Stimulated activated CD8-positive, alpha-beta memory T cell treated with anti-CD3 and anti-CD28 coated beads, Interleukin-4, amount 100 ng/mL, for 48 hours (primary cell): Measurements from ENCODE around the gene ENKUR.

ENCODE experiments used
- DNase-seq: peaks from one replicate; pipeline ENCODE4 v3.0.0-alpha.2; 2020

Gene ENKUR, protein sequence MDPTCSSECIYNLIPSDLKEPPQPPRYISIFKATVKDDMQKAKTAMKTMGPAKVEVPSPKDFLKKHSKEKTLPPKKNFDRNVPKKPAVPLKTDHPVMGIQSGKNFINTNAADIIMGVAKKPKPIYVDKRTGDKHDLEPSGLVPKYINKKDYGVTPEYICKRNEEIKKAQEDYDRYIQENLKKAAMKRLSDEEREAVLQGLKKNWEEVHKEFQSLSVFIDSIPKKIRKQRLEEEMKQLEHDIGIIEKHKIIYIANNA

DNA sequence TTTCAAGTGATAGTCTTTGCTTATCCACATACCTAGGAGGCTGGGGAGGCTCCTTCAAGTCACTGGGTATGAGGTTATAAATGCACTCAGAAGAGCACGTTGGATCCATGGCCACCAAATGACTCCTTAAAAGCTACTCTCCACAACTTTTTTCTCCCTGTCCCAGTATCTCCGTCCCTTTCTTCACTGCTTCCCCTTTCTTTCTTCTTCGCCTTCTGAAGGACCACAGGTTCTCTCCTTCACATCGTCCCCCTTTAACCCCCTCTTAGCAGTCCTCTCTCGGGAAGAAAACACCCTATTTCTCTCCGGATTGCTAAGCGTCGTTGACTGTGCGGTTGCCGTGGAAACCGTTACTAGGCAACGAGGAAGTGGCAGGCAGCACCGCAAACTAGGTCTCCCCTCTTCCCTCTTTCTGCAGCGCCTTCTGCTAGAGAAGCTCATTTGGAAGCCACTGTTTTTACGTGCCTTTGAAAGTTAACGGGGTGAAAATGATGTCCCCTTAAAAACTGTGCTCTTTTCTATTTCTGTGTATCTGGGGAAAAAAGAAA, at the start of gene ENKUR:
Gene ENKUR, minus strand, starts transcription at position 331 of the 548 bp plus-strand sequence. Its CDS starts 222 bp downstream, at position 109.
- DNase-seq: peak; percentile 95

DNA sequence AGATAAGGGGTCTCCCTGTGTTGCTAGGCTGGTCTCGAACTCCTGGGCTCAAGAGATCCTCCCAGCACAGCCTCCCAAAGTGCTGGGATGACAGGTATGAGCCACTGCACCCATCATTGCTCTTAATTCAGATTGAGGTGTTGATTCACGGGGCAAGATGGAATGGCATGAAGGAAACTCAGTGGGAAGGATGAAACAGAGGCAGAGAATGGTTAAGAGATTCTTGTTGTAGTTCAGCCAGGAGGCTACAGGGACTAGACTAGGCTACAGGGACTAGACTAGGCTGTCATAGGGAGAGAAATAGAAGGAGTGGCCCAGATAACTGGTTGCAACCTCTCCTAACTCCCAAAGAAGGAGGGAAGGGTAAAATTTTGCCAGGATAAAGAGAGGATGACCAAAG, 48.4 kb upstream of the ENKUR start:
- no peak for DNase-seq

DNA sequence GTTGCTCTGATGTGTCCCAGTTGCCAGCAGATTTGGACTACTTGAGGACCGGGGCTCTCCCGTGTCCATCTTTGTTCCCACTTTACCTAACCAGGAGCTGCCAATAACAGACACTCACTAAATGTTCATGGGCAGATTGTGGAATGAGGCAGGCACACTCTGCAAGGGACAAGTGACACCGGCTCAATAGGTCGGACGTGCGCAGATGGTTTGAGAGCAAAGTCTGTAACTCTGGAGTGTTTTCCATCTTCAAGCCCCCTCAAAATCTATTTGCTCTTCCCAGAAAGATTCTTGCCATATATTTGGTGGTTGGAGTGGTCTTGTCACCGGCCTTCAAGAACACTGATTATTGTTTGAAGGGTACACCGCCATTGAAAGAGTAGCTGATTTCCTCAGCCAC, 47.7 kb upstream of the ENKUR start:
- DNase-seq: no peak

DNA sequence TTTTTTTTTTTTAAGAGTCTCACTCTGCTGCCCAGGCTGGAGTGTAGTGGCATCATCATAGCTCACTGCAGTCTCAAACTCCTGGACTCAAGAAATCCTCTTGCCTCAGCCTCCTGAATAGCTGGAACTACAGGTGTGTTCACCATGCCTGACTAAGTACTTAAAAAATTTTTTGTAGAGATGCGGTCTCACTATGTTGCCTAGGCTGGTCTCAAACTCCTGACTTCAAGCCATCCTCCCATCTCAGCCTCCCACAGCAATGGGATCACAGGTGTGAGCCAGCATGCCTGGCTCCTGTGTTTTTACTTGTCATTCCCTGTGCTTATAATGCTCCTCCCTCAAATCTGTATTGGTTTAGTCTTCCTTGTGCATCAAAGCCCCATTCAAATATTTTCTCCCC, 47.2 kb upstream of the ENKUR start:
- DNase-seq: no peak

DNA sequence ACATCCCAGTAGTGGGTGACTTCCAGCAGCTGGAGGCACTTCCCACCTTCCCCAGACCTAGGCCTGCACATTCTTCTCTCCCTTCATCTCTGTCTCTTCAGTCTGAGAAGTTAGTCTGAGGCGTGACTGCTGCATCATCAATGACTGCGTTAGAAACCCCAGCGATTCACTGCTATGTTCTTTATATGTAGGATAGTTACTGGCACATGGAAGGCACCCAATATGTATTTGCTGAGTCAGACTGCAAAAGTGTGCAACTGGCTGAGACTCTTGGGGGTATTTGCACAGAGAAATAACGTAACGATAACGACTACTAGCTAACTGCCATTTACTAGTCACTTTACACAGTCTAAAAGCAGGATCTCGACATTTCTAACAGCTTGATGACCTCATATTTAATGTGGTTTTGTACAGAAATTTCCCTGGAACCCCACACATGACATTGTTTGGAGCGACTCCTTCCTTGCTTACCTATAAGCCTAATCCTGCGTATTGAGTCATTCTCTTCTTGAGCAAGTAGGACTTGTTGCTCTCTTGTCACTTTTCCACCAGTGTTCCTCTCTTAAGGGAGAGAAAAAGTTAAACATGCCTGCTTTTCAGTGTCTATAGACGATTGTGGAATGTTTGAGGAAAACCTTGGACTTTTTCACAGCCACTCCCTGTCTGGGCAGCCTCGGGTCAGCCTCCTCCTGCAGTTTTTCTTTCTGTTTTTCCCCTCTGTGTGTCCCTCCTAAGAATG, 45.9 kb upstream of the ENKUR start:
- no peak for DNase-seq

DNA sequence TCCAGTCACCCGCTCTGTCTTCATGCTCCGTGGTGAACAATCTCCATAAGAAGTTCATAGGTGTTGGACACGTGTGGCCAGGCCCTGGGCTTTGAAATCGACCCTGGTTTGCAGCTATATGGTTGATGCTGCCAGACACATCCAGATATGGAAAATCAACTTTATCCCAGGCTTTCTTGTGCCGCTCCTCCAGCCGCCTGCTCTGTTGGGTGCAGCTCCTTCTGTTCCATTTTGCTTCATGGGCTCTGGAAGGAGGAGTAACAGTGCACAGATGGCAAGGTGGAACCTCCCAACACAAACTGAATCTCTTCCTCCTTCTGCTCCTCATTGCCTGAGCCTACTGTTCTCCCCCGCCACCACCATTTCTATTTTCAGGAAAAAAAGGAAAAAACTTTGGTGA, 45.2 kb upstream of the ENKUR start:
- DNase-seq: no peak

DNA sequence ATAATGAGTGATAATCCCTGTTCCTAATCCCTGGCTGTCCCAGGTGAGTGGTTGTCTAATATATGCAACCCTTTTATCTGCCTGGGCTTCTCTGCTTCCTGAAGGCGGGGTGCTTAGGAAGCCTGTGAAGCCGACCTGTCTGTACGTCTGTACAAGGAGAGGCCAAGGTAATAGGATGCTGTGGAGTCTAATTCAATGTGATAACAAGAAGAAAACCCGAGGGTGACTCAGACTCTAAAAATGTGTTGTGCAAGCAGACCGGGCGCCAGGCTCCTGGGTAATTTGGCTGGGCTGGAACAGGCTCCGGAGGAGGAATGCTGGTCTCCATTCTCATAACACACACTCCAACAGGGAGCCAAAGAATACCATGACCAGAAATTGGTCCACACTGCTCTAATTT, 44.0 kb upstream of the ENKUR start:
- DNase-seq: no peak

DNA sequence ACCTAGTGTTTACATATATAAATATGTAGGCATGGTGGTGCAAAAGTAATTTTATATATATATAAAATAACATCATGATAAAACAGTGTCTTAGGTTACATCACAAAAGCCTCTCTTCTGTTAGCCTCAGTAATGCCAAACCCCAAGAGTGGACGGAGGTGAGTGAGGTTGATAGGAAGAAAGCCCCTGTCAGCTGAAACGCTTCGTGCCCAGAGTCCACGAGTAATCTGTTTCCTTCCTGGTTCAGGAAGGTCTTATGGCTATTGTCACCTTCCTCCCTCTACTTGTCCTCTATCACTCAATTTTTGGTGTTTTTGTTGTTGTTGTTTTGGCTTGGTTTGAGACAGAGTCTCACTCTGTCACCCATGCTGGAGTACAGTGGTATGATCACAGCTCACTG, 41.9 kb upstream of the ENKUR start:
- no peak for DNase-seq

DNA sequence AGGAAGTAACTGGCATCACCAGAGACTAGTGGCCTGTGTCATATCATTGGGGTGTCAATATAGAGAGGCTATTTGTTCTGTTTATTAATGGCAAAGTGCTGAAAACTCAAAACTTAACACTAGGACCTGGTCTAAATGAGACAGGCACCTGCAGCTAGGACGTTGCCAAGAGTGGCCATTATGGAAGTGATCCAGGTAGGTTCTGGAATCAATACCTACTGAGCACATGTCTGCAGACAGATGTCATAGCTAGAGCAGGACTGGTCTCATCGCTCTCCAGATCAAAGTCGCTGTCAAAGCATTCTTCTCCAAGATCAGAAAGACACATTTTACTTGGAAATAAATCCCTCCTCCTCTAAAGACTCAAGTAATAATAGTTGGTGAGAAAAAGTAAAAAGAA, 40.8 kb upstream of the ENKUR start:
- no peak for DNase-seq

DNA sequence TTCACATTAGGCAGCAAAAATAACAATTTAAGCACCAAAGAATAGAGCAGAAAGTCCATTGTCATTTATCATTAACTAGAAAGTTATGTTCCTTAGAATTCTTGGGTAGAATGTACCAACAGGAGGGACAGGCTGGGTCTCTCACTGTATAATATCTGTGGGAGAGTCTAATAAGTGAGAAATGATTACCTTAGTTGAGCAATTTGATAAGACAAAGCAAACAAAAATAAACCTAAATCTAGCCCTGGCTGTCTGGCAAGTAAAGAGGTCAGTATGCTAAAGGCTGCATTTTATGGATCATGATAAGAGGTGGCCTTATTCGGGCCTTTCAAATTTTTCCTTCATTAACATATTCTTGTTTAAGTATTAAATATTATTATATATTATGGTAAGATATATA, 36.1 kb upstream of the ENKUR start:
- no peak for DNase-seq

DNA sequence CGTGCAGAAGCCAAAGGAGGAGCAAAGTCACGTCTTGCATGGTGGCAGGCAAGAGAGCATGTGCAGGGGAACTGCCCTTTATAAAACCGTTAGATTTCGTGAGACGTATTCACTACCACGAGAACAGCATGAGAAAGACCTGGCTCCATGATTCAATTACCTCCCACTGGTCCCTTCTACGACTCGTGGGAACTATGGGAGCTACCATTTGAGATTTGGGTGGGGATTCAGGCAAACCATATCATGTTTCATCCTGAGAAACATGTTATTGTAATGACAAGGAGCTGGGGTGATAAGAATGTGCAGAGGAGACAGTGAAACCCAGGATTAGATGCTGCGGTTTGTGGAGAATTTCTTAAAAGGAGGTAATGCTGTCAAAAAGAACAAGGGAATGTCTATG, 34.4 kb upstream of the ENKUR start:
- DNase-seq: no peak

DNA sequence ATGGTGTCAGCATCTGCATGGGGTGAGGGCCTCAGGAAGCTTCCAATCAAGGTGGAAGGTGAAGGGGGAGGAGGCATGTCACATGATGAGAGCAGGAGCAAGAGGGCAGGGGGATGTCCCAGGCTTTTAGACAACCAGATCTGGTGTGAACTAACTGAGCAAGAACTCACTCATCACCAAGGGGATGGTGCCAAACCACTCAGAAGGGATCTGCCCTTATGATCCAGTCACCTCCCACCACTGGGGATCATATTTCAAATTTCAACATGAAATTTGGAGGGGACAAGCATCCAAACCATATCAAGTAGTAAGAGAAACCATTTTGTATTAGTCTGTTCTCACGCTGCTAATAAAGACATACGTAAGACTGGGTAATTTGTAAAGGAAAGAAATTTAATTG, 34.0 kb upstream of the ENKUR start:
- DNase-seq: no peak

DNA sequence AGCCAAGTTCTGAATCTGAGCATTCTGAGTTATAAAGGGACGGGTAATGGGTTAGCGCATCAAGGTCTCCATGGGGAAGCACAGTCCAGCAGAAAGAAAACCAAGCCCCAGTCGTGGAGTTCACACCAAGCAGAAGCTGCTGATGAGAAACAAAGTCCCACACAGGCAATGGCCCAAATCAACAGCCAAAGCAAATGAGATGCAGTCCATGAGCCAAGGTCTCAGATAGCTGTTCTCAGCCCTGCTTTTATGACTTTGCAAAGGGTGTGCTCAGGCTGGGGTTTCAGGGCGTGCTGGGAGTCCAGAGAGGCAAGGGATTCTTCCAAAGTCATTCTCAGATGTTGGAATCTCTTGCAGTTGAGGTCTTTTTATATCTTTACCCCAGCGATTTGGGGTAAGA, 32.5 kb upstream of the ENKUR start:
- no peak for DNase-seq

DNA sequence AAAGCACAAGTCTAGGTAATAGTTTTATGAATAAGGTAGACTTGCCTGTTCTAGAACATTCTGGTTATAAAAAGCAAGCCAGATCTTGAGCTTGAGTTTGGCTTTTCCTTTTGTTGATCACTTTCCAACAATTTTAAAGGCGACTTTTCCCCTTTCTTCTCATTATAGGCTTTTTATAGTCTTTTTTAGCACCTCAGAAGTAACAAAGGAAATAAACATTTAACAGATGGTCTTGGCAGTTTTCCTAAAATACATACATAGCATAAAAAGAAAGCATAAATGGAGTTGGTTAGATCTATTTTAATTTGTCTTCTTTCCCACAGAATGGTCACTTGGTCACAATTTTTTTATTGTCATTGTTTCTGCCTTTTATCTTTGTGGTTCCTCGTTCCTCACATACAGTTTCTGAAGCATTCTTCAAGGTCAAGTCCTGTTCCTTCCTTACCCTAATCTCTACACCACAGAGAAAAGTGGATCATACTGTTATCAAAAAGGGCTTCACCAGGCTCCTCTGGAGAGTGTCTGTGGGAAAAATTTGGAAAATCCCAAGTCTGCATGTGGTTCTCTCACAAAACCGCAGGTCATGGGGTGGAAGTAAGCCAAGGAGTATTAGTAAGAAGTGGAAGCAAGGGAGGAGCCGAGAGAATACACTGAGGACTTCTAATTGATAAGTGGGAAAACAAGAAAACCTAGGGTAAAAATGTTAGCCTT, 31.8 kb upstream of the ENKUR start:
- DNase-seq: no peak

DNA sequence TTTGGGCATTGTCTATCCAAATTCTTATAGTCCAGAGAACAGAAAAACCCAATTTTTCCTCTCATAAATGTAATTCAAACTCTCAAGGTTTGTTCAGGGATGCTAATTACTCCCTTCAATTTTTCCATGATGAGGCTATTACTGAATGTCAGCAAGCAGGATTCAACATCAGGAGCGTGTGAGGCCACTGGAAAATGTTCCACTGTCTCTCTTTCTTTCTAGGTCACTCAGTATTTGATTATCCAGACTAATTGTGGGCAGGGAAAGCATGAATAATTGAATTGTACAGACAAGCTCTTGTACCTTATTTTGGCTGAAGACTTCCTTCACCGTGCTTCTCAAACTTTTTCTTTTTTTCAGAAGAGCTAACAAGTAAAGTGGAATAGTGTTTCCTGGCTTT, 31.1 kb upstream of the ENKUR start:
- no peak for DNase-seq

DNA sequence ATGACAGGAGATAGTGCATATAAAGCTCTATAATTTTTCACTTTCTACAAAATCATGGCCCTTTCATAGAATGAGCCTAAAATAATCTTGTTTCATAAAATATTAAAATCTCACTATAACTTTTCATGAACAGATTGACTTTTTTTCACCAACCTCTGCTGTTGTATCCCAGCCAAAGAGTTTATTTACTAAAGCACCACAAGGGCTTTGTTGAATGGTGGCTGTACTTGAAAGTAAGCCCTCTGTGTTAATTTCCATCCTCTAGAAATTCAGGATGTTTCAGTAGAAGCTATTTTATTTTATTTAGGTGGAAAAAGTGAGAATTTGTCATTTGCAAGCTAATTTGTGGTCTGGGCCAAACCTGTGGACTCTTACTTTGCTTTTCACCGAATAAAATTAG, 30.7 kb upstream of the ENKUR start:
- DNase-seq: no peak

DNA sequence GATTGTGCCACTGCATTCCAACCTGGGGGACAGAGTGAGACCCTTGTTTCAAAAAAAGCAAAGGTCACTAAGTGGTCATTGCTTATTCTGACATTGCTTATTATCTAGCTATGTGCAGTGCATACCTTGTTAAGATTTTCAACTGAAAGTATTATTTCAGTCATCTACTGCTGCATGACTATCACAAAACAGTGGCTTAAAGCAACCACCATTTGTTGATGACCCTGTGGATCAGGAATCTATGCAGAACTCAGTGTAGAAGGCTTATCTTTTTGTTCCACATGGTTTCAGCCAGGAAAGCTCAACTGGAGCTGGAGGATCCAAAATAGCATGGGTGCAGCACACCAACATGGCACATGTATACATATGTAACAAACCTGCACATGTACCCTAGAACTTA, 23.6 kb upstream of the ENKUR start:
- no peak for DNase-seq

DNA sequence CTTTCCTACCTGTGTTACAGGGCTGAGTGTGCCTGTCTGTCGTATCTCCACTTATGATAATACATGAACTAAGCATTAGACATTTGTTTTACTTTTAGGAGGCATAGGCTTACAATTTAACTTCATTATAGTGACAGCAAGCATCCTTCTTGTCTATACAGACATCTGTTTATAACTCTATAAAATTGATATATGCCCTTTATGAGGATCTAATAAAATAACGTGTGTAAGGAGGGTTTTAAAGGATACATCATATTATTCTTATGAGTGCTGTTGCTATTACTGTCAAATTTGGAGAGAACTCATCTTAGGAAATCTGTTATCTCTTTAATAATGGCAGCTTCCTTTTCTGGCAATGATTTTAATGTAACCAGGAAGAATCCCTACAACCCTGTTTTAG, 22.4 kb upstream of the ENKUR start:
- no peak for DNase-seq

DNA sequence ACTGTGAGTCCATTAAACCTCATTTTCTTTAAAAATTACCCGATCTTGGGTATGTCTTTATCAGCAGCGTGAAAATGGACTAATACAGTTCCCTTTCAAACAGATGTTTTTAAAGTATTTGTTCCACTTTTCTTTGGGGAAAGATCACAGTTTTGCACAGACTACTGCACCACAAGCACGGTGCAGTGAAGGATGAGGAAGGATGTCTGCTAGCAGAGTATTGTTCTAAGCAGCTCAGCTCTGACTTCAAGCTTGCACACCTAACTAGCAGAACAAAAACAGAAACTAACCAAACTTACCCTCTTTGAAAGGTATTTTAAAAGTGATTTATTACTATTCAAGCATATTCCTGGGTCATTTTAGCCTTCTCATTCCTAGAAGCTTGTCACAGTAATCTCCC, 20.4 kb upstream of the ENKUR start:
- DNase-seq: no peak

DNA sequence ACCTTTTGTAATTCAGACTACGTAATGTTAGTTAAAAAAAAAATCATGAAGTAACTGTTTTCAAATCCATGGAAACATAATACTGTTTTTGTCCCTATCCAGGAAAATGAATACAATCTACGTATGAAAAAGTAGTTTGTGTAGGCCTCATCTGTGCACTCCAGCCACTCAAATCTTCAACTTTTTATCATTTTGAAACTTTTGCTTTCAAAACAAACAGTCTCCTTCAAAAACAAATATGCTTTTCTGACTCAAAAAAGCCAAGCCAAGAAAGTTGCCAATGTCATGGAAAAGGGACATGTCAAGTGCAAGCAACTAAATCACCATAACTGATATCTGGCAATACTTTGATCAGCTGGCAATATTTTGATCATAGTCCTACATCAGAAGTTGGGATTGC, 13.6 kb upstream of the ENKUR start:
- no peak for DNase-seq

DNA sequence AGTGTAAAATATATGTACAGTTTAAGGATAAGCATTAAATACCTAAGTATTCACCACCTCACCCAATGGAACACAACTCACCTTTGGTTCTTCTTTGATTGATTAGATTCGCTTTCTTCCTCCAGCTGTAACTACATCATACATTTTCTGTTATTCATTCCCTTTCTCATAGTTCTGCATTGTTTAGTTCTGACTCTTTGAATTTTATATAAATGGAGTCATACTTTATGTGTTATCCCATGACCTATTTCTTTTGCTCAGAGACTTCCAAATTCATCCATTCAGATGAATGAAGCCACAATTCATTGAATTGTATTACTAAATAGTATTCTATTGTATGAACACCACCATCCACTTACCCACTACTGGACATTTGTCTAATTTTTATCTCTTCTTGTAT, 12.8 kb upstream of the ENKUR start:
- DNase-seq: no peak

DNA sequence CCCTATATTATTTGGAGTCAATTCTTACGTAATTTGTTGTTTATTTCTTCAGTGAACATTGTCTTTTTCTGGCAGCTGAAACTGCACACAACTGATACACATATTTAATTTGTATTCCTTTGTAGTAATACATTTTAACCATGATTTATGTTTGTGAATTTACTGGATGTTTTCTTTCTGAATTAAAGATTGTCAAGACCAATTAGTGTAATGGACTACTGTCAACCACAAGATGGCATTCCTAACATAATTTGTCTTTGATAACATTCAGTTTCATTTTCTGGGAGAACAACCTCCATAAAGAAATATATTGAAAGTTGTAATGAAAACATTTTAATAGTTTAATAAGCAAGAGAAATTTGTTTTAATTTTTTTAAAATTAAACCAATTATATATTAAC, 10.5 kb upstream of the ENKUR start:
- DNase-seq: no peak

DNA sequence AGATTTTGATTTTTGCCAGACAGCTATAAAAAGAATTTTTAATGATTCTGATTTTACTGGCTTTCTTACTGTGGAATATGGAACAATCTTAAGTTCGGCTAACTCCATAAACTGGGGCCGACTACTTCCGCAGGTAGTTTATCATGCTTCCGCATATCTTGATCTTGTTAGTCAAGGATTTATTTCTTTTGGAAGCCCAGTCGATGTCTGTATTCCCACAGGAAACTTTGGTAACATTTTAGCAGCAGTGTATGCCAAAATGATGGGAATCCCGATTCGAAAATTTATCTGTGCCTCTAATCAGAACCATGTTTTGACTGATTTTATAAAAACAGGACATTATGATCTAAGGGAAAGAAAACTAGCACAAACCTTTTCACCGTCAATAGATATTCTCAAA, 8.6 kb upstream of the ENKUR start:
- DNase-seq: no peak

DNA sequence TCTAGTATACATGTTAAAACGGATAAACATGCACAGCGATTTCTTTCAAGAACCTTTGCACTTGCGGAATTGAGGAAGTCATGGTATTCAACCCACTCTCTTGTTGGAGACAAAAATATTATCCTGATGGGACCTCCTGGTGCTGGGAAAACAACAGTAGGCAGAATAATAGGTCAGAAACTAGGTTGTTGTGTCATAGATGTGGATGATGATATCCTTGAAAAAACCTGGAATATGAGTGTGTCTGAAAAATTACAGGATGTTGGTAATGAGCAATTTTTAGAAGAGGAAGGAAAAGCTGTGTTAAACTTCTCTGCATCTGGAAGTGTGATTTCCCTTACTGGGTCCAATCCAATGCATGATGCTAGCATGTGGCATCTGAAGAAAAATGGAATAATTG, 7.3 kb upstream of the ENKUR start:
- no peak for DNase-seq
